ENCODE results near the gene ASF1B. TPM values are rescaled to one million over a fixed set of nuclear protein-coding genes. Genes with fewer than 3 reads are reported as not detected.
"Not testable (repeated sequence)": the region's sequence is repeated elsewhere in the genome, so short reads cannot be mapped to it uniquely, and the experiment has no call there.

Gene ASF1B
- total RNA-seq, result 1 to 10 TPM in 1 of 4 donors, not detected in 3; 1.2 TPM

GRCh38 chr19:14136509-14137281, at the start of gene ASF1B:
ASF1B (minus strand) TSS chr19:14136589; CDS start chr19:14136456, 133 bp downstream.
- H3K4me3 ChIP-seq, result peak within 1 kb of the TSS; percentile 47 to 78
- H3K9me3 ChIP-seq, result no peaks in the 10 kb centered on the region
- ATAC-seq, result peak; percentile 97
- peaks cover 0 to 42% (median 19%) of the 10 kb centered on the region in 3 donors for H3K4me1 ChIP-seq
- no peaks in the 10 kb centered on the region for H3K36me3 ChIP-seq
- H3K27ac ChIP-seq, result peak within 1 kb of the TSS; percentile 85 to 97 (median 96)
- TF ChIP-seq POLR2A (IDR thresholded peaks at IDR 0.05) (peak in 1 of 2 donors; percentile 67), POLR2AphosphoS5 (IDR thresholded peaks at IDR 0.05) (peak; percentile 61), CTCF (IDR thresholded peaks at IDR 0.05) (peak in 3 of 4 experiments; percentile 85 to 91 (median 88)), EP300 (IDR thresholded peaks at IDR 0.05) (no peak)
- H3K27me3 ChIP-seq, result no peaks in the 10 kb centered on the region
- WGBS, 2 donors (ENCODE audit: low coverage in 1 of 2), result 0% methylated on average over 5 of the region's 78 CpGs; no CpG with 5 or more reads in 1 of the 2 donors

- 100% methylated on average over 1 of the region's 1 CpG for WGBS, 2 donors (ENCODE audit: low coverage in 1 of 2)
- H3K4me3 ChIP-seq, ATAC-seq, H3K9me3 ChIP-seq, H3K27me3 ChIP-seq, H3K4me1 ChIP-seq, H3K27ac ChIP-seq: not testable (repeated sequence)
- H3K36me3 ChIP-seq, result peaks cover 0 to 19% of the 10 kb centered on the region in 2 donors
These were observed 49.3 kb upstream of the ASF1B start for GRCh38 chr19:14185691-14186090.

DNA sequence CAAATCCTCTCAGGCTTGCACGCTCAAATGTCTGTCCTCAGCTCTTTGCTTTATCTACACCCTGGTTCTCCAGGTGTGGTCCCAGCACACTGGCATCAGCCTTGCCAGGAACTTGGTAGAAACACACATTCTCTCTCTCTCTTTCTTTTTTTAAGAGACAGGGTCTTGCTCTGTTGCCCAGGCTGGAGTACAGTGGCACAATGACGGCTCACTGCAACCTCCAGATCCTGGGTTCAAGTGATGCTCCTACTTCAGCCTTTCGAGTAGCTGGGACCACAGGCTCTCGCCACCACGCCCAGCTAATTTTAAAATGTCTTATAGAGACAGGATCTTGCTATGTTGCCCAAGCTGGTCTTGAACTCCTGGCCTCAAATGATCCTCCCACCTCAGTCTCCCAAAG, 48.8 kb upstream of the ASF1B start:
- Histone ChIP-seq H3K36me3 (peaks cover 0 to 19% of the 10 kb centered on the region in 2 donors), H3K4me3 (no peak overlapping the region), H3K27me3 (no peaks in the 10 kb centered on the region), H3K9me3 (no peaks in the 10 kb centered on the region), H3K27ac (no peak overlapping the region), H3K4me1 (no peaks in the 10 kb centered on the region)
- TF ChIP-seq POLR2A (IDR thresholded peaks at IDR 0.05) (no peak), CTCF (IDR thresholded peaks at IDR 0.05) (no peak), EP300 (IDR thresholded peaks at IDR 0.05) (no peak), POLR2AphosphoS5 (IDR thresholded peaks at IDR 0.05) (no peak)
- 100% methylated on average over 1 to 5 of the region's 5 CpGs for WGBS, 2 donors (ENCODE audit: low coverage in 1 of 2)
- ATAC-seq, result no peak

GRCh38 chr19:14183741-14184350, 47.5 kb upstream of the ASF1B start:
- no peak overlapping the region for H3K27ac ChIP-seq
- no peak for TF ChIP-seq EP300 (IDR thresholded peaks at IDR 0.05)
- TF ChIP-seq POLR2AphosphoS5 (IDR thresholded peaks at IDR 0.05), result no peak
- H3K4me3 ChIP-seq, result no peak overlapping the region
- ATAC-seq, result no peak
- H3K27me3 ChIP-seq, result no peaks in the 10 kb centered on the region
- peaks cover 0 to 14% of the 10 kb centered on the region in 2 donors for H3K36me3 ChIP-seq
- H3K9me3 ChIP-seq, result no peaks in the 10 kb centered on the region
- no peaks in the 10 kb centered on the region for H3K4me1 ChIP-seq
- 67% methylated on average over 1 of the region's 14 CpGs; no CpG with 5 or more reads in 1 of the 2 donors for WGBS, 2 donors (ENCODE audit: low coverage in 1 of 2)

- 60 to 100% methylated on average over 1 to 2 of the region's 8 CpGs for WGBS, 2 donors (ENCODE audit: low coverage in 1 of 2)
- Histone ChIP-seq H3K36me3 (peaks cover 0 to 22% of the 10 kb centered on the region in 2 donors), H3K27me3 (no peaks in the 10 kb centered on the region), H3K9me3 (no peaks in the 10 kb centered on the region), H3K4me3 (no peak overlapping the region), H3K27ac (no peak overlapping the region), H3K4me1 (no peaks in the 10 kb centered on the region)
- ATAC-seq, result no peak
- TF ChIP-seq POLR2AphosphoS5 (IDR thresholded peaks at IDR 0.05) (no peak), CTCF (IDR thresholded peaks at IDR 0.05) (no peak), EP300 (IDR thresholded peaks at IDR 0.05) (no peak), POLR2A (IDR thresholded peaks at IDR 0.05) (no peak)
These were observed 46.1 kb upstream of the ASF1B start for GRCh38 chr19:14182476-14182875.

Measured in gastroesophageal sphincter (tissue), 4 donors.